Activated CD4-positive, CD25-positive, alpha-beta regulatory T cell (primary cell): ENCODE results near the gene GNAL.

Experiments used
- DNase-seq, 4 experiments: peaks; one replicate each; lab custom pipeline; 2025; lab: John Stamatoyannopoulos, UW

Gene GNAL

DNA sequence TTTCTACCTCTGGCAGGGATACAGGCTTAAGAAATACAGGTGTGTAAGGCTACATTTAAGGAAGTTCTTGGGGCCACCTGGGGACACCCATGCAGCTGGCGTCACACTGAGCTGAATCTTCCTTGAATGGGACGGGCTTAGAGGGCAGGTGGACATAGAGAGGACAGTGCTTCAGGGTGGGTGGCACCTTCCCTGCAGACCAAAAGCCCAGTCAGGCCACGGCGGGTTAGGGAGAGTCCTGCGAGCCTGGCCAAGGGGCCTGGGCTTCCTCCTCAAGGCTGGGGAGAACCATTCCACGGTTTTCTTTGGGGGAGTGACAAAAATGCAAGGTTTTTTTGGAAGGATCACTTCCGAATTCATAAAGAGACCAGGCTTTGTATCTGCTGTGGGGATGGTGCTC, 73.4 kb downstream of the GNAL start:
- no peak for DNase-seq

DNA sequence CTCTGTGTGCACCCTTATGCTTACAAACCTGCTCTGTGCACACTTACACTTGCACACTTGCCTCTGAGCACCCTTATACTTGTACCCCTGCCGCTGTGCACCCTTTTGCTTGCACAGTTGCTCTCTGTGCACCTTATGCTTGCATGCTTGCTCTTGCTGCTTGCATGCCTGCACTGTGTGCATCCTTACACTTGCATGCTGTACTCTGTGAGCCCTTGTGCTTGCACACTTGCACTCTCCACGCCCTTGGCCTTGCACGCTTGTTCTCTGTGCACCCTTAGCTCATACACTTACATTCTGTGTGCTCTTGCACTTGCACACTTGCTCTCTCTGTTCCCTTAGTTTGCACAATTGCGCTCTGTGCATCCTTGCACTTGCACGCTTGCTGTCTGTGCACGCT, 78.3 kb downstream of the GNAL start:
- DNase-seq, result no peak

DNA sequence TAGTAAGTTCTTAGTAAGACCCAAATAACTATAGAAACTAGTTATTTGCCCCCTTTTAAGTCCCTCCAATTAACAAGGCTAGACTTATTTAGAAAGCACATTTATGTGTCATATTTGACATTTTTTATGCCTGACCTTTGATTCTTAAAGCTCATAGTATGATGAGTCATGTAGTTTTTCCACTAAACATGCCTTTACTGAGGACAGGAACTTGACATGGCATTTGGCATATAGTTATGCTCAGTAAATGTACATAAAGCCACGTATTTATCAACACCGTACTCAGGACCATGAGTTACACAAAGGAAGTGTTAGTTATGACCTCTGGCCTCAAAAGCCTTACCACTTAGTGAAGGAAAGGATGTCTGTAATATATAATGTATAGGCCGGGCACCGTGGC, 78.9 kb downstream of the GNAL start:
- DNase-seq, result no peak

DNA sequence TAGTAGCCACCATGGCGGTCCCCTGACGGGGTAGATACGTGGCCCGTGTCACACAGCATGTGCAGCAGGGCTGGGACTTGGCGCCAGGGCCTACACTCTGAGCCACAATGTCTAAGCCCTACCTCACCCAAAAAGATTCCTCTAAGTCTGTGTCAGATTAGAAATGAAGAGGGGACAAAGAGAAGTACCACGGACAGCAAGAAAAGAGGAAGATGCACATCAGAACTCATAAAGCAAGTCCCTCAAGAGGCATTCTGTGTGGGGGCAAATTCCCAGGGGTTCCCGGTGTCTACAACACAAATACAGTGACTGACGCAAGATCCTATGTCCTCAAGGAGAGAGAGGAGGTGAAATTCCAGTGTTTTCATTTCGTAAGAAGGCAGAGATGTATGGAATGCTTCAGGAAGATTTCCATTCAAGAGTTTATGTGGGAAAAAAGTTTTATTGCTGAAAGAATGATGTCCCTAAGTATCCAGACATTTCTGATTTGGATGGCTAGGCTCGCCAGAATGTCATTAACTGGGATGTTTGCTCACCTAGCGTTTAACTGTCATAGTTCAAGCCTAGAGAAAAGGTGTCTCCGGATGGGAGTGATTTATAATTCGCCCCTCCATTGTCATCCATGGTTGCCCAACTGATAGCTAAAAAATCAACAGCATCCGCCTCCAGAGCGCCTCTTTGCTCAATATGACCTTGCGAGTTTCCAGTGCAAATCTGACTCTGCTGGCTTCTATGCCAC, 86.5 kb downstream of the GNAL start:
- DNase-seq, result no peak

DNA sequence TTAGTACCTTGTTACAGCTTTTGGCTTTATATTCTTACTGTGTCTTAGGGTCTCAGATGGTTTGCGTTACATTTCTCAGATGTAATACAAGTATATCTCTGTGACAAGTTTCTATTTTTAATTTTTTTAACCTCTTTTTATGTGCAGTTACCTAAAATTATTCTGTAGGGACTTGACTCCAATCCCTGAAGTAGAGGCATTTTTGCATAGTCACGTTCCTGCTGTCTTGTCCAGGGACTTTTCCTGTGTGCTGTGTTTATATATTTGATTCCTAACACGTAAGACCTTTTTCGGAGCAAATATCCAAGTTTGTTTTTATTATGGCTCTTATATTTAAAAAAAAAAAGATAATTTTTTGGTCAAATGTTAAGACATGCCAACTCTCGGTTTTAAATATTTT, 91.0 kb downstream of the GNAL start:
- DNase-seq, result no peak

DNA sequence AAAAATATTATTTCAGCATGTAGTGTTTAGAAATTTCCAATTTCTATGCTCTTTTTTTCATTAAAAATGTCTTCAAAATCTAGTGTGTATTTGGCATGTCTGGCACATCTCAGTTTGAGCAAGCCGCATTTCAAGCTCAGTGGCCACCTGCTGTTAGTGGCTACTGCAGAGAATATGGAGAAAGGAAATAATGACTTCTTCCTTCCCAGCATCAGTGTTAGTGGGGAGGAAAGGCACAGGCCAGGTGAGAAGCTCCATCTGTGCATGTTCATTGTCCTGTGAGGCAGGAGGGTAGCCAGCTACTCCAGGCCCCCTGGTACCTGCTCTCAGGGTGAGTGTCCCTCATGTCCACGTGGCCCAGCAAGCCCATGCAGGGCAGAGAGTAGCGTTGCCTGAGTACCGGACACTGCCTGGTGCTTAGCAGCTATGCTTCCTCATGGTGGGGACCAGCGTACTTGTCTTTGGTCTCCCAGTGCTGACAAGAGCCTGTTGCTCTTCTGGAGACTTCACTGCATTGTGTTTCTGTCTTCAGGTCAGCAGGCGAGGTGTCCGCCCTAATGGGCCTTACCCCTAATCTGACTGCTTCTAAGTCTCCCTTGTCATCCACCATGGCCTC, 94.8 kb downstream of the GNAL start:
- no peak for DNase-seq

DNA sequence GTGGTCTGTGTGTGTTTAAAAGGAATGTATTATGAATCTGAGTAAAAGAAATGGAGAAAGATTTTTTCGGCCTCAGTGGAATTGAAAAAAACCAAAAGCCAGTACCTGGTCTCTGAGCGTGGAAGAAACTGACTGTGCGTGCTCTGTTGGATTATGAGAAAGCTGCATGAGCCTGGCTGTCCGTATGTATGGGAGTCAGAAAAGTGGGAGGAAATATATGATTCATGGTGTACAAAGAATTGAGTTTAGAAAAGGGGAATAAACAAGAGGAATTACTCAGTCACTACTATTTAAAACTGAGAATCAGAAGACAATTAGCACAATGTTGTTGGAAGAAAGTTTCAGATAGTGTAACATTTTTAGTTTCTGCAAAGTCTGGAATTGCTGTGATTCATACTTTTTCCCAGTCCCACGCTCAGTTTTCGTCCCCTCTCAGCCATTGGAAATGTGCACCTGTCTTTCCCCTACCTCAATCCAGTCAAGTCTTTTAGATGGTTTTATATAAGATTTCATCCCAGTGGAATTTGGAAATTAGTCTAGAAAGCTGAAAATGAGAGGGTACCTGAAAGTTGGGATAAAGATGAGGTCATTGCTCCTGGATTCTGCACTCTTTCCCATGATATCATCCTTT, 95.7 kb downstream of the GNAL start:
- no peak for DNase-seq

DNA sequence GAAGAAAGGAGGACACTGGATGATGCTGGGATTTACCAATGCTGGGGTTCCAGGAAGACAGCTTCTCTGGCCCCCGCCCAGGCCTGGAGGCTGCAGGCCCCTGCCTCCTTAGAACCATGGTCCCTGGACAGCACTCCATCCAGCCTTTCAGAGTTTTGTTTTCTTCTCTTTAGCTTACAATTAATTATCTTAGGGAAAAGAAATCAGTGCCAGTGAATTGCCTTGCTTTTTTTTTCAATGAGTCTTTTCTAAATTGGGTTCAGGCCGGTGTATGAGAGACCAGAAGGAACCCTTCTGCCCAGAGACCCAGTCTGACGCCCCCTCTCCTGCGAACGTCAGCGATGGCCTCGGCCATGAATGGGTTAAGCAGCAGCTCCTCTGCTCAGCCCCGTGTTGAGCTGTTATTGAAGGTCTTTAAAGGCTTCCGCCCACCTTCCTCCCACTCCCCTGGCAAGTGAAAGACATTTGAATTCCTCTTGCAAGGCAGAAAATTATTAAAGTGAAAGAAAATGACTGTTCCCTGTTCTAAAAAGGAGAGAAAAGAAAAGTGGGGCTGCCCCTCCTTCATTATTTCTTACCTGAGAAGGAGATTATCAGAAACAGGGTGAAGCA, 96.5 kb downstream of the GNAL start:
- DNase-seq, result no peak

DNA sequence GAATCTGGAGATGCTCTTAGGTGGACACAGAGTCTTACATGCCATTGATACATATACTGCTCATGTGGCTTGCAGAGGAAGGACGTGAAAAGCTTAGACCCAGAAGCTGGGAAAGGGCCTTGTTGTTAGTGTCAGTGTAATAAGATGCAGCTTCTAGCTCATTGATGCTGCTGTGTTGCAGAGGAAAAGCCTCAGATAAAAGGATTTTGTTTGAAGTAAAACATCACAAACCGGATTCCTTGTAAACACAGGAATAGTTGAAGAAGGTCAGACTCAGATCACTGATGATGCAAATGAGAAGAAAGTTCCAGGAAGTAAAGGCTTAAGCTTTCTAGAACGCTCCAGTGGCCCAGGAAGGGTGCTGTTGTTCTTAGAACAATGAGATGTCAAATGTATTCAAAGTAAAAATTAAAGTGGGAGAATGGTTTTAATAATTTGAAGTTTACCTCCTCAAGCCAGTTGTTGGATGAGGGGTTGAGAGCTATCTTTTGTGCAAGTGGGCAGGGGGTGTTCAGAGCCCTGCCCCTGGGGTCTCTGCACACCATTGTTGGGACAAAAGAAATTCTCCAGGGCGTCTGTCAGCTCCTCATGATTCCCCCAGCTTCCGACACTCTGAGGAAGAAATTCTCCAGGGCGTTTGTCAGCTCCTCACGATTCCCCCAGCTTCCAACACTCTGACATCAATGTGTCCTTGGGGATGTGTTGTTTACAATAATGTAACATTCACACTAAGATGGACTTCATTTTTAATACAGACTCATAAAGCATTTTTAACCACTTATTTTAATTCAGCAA, 100.8 kb downstream of the GNAL start:
- DNase-seq, result no peak

DNA sequence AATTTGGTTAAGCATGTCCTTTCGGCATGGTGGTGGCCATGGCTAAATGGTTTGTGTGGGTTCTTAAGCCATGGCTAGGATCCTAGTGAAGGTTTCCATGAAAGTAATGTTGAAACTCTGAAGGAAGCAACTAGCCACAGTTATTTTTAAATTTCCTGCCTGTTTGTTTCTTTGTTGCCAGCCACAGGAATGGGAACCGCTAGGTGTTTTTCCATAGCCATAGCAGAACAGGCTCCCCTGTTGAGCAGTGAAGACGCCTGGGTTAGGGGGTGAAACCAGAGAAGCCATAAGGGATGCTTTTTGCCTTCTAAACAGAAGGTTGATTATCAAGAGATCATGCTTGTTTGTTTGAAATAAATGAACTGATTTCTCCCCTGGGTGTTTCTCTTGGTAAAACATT, 102.1 kb downstream of the GNAL start:
- DNase-seq, result no peak

DNA sequence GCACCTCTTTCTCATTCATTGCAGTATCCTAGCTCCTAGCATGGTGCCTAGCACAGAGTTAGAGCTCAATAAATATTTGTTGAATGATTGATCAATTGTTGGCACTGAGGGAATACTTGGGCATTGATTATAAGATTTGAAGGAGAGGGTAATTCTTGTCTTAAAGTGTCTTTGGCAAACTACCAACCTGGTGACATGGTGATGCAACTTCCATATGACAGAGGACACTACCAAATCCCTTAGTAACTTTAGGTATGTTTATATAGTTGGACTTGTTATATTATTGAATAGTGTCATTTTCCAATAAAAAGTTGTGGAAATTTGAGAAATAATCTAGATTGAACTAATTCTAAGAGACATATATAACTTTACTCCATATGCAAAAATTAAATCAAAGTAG, 103.6 kb downstream of the GNAL start:
- DNase-seq, result no peak

DNA sequence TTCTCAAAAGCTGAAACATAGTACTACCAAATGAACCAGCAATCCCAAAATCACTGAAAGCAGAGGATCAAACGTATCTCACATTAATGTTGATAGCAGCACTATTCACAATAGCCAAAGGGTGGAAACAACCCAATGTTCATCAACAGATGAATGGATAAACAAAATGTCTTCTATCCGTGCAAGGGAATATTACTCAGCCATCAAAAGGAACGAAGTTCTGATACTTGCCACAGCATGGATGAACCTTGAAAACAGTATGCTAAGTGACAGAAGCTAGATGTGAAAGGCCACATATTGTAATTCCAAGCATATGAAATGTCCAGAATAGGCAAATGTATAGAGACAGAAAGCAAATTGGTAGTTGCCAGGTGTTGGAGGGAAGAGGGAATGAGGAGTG, 105.1 kb downstream of the GNAL start:
- no peak for DNase-seq

DNA sequence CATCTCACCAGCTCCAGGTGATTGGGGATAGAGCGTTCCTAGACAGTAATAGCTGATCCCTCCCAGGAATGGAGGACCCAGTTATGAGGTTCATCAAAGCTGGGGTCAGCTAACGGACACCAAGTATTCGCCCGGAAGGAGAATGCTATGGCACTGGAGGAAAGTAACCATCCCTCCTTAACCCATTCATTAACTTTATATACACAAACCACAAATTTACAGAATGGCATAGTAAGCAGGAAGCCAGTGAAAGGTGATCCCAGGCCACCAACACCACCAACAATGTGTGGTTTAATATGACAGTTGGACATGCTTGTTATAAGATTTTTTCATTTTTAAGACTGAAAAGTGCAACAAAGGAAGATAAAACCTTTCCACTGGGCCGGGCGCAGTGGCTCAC, 106.9 kb downstream of the GNAL start:
- DNase-seq, result no peak

DNA sequence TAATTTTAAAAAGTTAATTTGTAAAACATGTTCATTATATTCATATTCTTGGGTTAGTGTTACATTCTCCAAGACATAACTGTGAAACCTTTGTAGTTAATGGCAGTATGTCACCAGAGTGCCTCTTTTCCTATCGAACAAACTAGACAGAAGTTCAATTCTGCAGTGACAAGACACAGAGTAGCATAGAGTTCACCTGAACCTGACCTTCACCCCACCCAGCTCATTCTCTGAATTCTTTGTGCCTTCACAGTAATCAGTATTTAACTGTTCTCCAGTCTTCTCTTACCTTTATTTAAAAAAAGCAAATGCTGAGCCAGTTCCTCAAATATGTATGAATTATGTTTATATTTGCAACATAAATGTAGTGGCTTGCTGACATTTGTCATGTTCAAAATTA, 109.2 kb downstream of the GNAL start:
- DNase-seq, result no peak

DNA sequence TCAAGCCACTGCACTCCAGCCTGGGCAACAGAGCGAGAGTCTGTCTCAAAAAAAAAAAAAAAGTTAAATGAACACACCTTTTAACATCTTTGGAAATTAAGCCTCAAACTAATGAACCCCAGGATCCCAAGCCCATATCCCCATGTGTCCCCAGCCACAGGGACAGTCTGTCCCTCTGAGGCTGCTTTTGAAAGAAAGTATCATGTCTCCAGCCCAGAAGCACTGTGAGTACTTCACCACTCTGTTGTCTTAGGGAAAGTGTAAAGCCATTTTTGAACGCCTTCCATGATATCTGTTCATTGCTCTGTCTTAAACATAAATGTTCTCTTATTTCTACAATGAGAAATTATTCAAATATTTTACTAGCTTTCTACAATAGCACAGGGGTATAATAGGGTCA, 110.0 kb downstream of the GNAL start:
- no peak for DNase-seq

DNA sequence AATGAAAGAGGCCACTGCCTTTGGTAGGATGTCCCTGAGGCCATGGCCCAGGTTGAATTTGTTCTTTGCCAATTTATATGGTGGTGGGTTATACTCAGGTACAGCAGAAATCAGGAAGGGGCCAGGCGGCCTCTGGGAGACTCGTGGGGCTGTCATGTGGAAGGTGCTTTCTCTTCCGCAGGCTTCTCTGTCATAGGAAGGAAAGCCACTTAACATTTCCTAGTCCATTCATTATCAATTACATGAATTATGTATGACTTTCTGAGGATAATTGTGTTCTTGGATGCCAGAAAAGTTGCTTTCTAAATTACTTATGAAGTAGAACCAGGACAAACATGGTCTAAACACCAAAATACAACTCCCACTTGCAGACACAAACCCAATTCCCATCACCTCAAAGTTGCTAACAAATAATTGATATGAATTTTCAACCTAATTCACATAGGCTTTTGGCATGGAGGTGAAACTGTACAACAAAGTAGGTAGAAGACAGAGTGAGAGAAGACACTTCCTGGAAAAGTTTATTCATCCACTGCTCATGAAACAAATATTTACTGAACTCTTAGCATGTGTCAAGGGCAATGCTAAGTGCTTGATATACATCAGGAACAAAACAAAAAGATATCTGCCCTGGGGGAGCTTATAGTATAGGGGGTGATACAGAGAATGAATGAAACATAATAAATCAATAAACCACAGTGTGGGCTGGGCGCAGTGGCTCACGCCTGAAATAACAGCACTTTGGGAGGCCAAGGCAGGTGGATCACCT, 111.7 kb downstream of the GNAL start:
- no peak for DNase-seq

DNA sequence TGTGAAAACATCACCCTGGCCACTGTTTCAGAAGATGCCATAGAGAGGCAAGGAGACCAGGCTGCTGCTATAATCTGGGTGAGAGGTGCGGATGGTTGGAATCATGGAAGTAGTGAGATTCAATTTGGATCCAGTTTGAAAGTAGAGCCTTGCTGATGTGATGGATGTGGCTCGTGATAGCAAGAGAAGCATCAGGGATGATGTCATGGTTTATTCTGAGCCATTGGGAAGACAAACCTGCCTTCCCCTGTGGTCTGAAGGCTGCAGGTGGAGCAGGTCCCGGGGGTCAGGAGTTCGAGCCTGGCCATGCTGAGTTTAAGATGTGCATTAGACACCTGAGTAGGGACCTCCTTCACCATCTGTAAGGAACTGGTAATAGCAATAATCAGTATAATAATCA, 112.5 kb downstream of the GNAL start:
- DNase-seq, result no peak

DNA sequence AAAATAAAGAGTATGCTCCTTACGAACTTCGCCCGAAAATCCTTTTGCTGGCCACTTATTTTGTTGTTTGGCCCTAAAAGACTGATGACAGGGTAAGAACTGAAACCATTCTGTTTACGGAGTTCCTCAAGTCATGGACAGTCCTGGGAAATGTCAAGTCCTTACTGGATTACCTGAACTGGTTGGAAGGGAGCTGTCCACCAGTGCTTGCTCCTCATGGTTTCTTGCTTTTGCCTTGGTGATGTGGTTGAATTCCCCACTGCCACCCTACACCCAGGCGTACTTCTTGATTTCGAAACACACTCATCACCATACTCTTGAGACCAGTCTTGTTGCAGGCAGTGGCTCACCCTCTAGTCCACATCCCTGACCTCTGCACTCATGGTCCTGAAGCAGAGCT, 113.1 kb downstream of the GNAL start:
- no peak for DNase-seq

DNA sequence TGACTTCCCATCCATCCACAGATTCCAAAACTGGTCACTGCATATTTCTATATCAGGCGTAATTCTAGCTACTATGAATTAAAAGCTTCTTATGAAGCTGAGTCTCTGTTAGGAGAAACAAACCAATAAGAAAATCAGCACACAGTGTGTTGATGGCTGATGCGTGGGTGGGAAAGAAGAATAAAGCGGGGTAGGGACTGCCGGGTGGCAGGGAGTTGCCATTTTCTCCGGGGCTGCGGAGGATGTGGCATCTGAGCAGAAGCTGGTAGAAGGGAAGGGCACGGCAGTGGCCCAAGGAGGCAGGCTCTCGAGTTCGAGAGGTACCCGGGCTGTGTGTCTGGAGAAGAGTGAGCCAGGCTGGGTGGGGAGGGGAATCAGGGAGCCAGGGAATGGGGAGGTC, 113.5 kb downstream of the GNAL start:
- no peak for DNase-seq

DNA sequence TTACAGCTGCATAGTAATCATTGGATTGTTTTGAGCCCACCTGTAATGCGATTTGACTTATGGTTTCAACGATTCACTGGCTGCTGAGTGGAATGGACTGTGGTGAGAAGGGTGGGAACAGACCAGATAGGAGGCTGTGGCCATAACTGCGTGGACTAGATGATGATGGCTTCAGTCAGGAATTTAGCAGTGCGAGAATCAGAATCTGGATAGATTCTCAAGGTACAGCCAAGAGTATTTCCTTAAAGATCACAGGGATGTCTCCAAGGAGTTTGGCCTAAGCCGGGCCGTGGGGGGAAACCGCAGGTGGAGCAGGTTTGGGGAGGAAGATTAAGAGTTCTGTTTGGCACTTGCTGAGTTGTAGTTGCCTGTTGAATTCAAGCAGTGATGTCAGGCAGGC, 118.2 kb downstream of the GNAL start:
- DNase-seq, result no peak

DNA sequence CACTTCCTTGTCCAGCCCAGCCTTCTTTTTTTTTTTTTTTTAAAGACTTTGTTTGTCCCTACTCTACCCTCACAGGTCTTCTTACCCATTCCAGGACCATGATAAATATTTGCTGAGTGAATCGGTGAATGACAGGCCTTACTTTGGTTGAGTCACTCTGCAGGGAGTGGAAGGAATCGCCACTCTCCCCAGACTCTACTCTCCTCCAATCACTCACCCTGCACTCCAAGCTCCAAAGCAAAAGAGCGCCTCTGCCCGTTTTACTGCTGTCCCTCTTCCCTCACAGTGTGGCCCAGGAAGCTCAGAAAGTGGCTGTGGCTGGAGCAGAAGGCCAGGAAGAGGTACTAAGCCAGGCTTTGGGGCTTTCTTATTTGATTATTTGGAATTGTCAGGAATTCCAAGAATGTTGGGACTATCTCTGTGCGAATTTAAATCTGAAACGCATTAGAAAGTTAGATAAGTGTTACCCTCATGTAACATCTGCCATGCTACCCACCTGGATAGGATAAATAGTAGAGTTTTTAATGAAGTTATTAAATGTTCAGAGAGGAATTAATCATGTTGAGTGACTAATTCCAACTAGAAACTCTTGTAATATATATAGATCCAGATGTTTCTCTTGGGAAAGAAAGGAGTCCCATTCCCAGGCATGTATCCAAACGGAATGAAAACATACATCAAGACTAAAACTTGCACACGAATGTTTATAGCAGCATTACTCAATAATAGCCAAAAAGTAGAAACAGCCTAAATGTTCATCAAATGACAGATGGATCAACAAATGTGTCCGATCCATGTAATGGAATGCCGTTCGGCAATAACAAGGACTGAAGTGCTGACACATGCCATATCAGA, 119.2 kb downstream of the GNAL start:
- DNase-seq, result no peak
